H9 (cell line): ENCODE results near the gene ELANE. TPM values are rescaled to one million over a fixed set of nuclear protein-coding genes. Genes with fewer than 3 reads are reported as not detected.
A peak's percentile ranks its signal among the peaks of the same experiment; 100 is the strongest.

Source experiments
- DNase-seq: peaks from one replicate; pipeline ENCODE4 v3.0.0-alpha.2; 2017
- H2AFZ ChIP-seq: one replicate; pipeline ENCODE4 v1.6.1; 2013; ENCODE audit warnings: mild to moderate bottlenecking, low read length, control low read depth, moderate library complexity
- H2AK5ac ChIP-seq: 2 replicates; pipeline ENCODE4 v1.6.1; 2013; ENCODE audit warnings: low read length, control low read depth, mixed read lengths; ENCODE audit not compliant: insufficient read length
- H2BK120ac ChIP-seq: one replicate; pipeline ENCODE4 v1.6.1; 2013; ENCODE audit warnings: low read depth, mild to moderate bottlenecking, low read length, control low read depth, inconsistent platforms; ENCODE audit not compliant: poor library complexity, severe bottlenecking
- H2BK12ac ChIP-seq: 2 replicates; pipeline ENCODE4 v1.6.1; 2013; ENCODE audit warnings: low read length, control low read depth, mixed read lengths, low read depth; ENCODE audit not compliant: insufficient read length
- H2BK15ac ChIP-seq: 2 replicates; pipeline ENCODE4 v1.6.1; 2013; ENCODE audit warnings: low read depth, low read length, control low read depth
- H2BK20ac ChIP-seq: one replicate; pipeline ENCODE4 v1.6.1; 2013; ENCODE audit warnings: low read depth, mild to moderate bottlenecking, low read length, control low read depth, inconsistent platforms; ENCODE audit not compliant: poor library complexity, severe bottlenecking
- H2BK5ac ChIP-seq: 2 replicates; pipeline ENCODE4 v1.6.1; 2013; ENCODE audit warnings: low read length, control low read depth, mixed read lengths; ENCODE audit not compliant: insufficient read length
- H3K14ac ChIP-seq: 2 replicates; pipeline ENCODE4 v1.6.1; 2013; ENCODE audit warnings: low read length, control low read depth; ENCODE audit not compliant: insufficient read depth
- H3K18ac ChIP-seq: 2 replicates; pipeline ENCODE4 v1.6.1; 2013; ENCODE audit warnings: low read depth, mild to moderate bottlenecking, mixed read lengths, low read length, control low read depth; ENCODE audit not compliant: insufficient read length
- H3K23ac ChIP-seq: 2 replicates; pipeline ENCODE4 v1.6.1; 2013; ENCODE audit warnings: low read length, control low read depth, mixed read lengths, low read depth; ENCODE audit not compliant: insufficient read length
- H3K23me2 ChIP-seq: 2 replicates; pipeline ENCODE4 v1.6.1; 2013; ENCODE audit warnings: low read depth, mild to moderate bottlenecking, mixed read lengths, low read length, control low read depth; ENCODE audit not compliant: insufficient read length, poor library complexity, severe bottlenecking
- H3K27ac ChIP-seq: 2 replicates; pipeline ENCODE4 v1.5.1; 2013; ENCODE audit warnings: low read length, control low read depth, mixed read lengths, low read depth; ENCODE audit not compliant: insufficient read length
- H3K27me3 ChIP-seq: 2 replicates; pipeline ENCODE4 v1.6.1; 2013; ENCODE audit warnings: low read length, control low read depth, inconsistent platforms; ENCODE audit not compliant: insufficient read depth
- H3K4ac ChIP-seq: 2 replicates; pipeline ENCODE4 v1.6.1; 2013; ENCODE audit warnings: low read depth, mild to moderate bottlenecking, control low read depth, inconsistent platforms, low read length, moderate library complexity
- H3K4me1 ChIP-seq: 2 replicates; pipeline ENCODE4 v1.6.1; 2013; ENCODE audit warnings: low read length, control low read depth, inconsistent platforms; ENCODE audit not compliant: insufficient read depth
- H3K4me2 ChIP-seq: 2 replicates; pipeline ENCODE4 v1.6.1; 2013; ENCODE audit warnings: low read length, control low read depth, mixed read lengths; ENCODE audit not compliant: insufficient read length, insufficient read depth
- H3K56ac ChIP-seq: 2 replicates; pipeline ENCODE4 v1.6.1; 2013; ENCODE audit warnings: low read depth, mild to moderate bottlenecking, mixed read lengths, low read length, control low read depth; ENCODE audit not compliant: insufficient read length
- H3K79me1 ChIP-seq: 2 replicates; pipeline ENCODE4 v1.6.1; 2013; ENCODE audit warnings: low read depth, mild to moderate bottlenecking, moderate library complexity, low read length, control low read depth, inconsistent platforms; ENCODE audit not compliant: insufficient read depth, poor library complexity, severe bottlenecking
- H3K79me2 ChIP-seq: 2 replicates; pipeline ENCODE4 v1.6.1; 2013; ENCODE audit warnings: low read length, control low read depth, inconsistent platforms; ENCODE audit not compliant: insufficient read depth
- H3K9ac ChIP-seq: 2 replicates; pipeline ENCODE4 v1.6.1; 2013; ENCODE audit warnings: low read length, control low read depth, mixed read lengths; ENCODE audit not compliant: insufficient read length; ENCODE audit errors: extremely low read depth
- H3K9me3 ChIP-seq: one replicate; pipeline ENCODE4 v1.6.1; 2013; ENCODE audit warnings: low read depth, low read length, inconsistent platforms; ENCODE audit not compliant: control insufficient read depth
- H3T11ph ChIP-seq: one replicate; pipeline ENCODE4 v1.6.1; 2013; ENCODE audit warnings: mild to moderate bottlenecking, low read length, control low read depth, inconsistent platforms
- H4K20me1 ChIP-seq: one replicate; pipeline ENCODE4 v1.6.1; 2013; ENCODE audit not compliant: control insufficient read depth, insufficient read length, insufficient read depth
- H4K5ac ChIP-seq: 2 replicates; pipeline ENCODE4 v1.6.1; 2013; ENCODE audit warnings: low read depth, mild to moderate bottlenecking, mixed read lengths, low read length, control low read depth; ENCODE audit not compliant: insufficient read length
- H4K8ac ChIP-seq: replicated peaks from 2 replicates; pipeline ENCODE4 v1.6.1; 2013; ENCODE audit warnings: low read length, control low read depth, mixed read lengths, low read depth; ENCODE audit not compliant: insufficient read length
- H4K91ac ChIP-seq: 2 replicates; pipeline ENCODE4 v1.6.1; 2013; ENCODE audit warnings: low read depth, mild to moderate bottlenecking, moderate library complexity, mixed read lengths, low read length, control low read depth; ENCODE audit not compliant: insufficient read length
- H3K27ac Mint-ChIP-seq, 3 experiments: 2 replicates in 2 of 3; 3 replicates in 1 of 3; pipeline ENCODE4 v1.8.0; 2020 to 2021; ENCODE audit warnings: mixed read lengths in 3 of 3, mild to moderate bottlenecking in 1 of 3, moderate library complexity in 1 of 3
- H3K27me3 Mint-ChIP-seq: 2 replicates; pipeline ENCODE4 v1.8.0; 2021; ENCODE audit warnings: low read depth, mild to moderate bottlenecking, moderate library complexity, mixed read lengths
- H3K36me3 Mint-ChIP-seq, 3 experiments: 2 replicates in 2 of 3; 3 replicates in 1 of 3; pipeline ENCODE4 v1.8.0; 2020 to 2021; ENCODE audit warnings: low read depth in 3 of 3, mixed read lengths in 3 of 3; ENCODE audit not compliant: insufficient read depth in 1 of 3
- H3K4me1 Mint-ChIP-seq, 2 experiments: 2 replicates each; pipeline ENCODE4 v1.8.0; 2020; ENCODE audit warnings: mixed read lengths in 2 of 2
- H3K4me3 Mint-ChIP-seq, 2 experiments: 2 replicates in 1 of 2; 3 replicates in 1 of 2; pipeline ENCODE4 v1.8.0; 2020 to 2021; ENCODE audit warnings: mild to moderate bottlenecking in 2 of 2, mixed read lengths in 2 of 2, moderate library complexity in 1 of 2
- H3K9me3 Mint-ChIP-seq, 2 experiments: 2 replicates in 1 of 2; 3 replicates in 1 of 2; pipeline ENCODE4 v1.8.0; 2020; ENCODE audit warnings: mild to moderate bottlenecking in 2 of 2, mixed read lengths in 2 of 2, moderate library complexity in 1 of 2
- CTCF ChIP-seq: fragments of 200-600 bp; sonication (generic); conservative IDR thresholded peaks from 3 replicates; pipeline ENCODE4 v1.8.0; 2021; ENCODE audit warnings: antibody characterized with exemption, mild to moderate bottlenecking
- WGBS: extraction: QIAGEN DNeasy Blood & Tissue Kit; methylation state at CpG from one replicate; pipeline ENCODE4 v1.1.7; 2013; ENCODE audit warnings: missing lambda C conversion rate, low lambda C conversion rate, mixed read lengths; ENCODE audit not compliant: insufficient read length; ENCODE audit errors: extremely low coverage; 5-methylcytosine and 5-hydroxymethylcytosine counted together
- total RNA-seq: library from RNA; stranded (reverse); gene quantifications from 2 replicates; pipeline ENCODE4 v1.2.1, GENCODE V29; 2021

Gene ELANE
- total RNA-seq, 1 experiment from 2014 or later: not detected

GRCh38 chr19:862581-863314, 10.6 kb downstream of the ELANE start:
- Histone ChIP-seq H3K23me2 (peaks cover 3% of the 10 kb centered on the region), H3K9ac (no peak overlapping the region), H3K4ac (no peak overlapping the region), H4K91ac (no peak overlapping the region), H3K18ac (no peak overlapping the region), H4K20me1 (no peaks in the 10 kb centered on the region), H3K27me3 (peaks cover 3% of the 10 kb centered on the region; the same call in 1 of the 2 replicates), H2BK12ac (no peak overlapping the region), H2BK5ac (no peak overlapping the region), H2BK120ac (no peak overlapping the region), H3K4me1 (no peaks in the 10 kb centered on the region), H2AFZ (no peak overlapping the region), H3K4me2 (peak overlapping the region; percentile 16), H3K27ac (no peak overlapping the region), H2BK15ac (no peak overlapping the region), H3K14ac (no peak overlapping the region), H3K23ac (no peak overlapping the region), H3T11ph (no peak overlapping the region), H4K5ac (no peak overlapping the region), H3K9me3 (no peaks in the 10 kb centered on the region), H4K8ac (no peak overlapping the region), H3K79me2 (no peaks in the 10 kb centered on the region), H2AK5ac (no peak overlapping the region), H3K56ac (no peak overlapping the region), H2BK20ac (no peak overlapping the region), H3K79me1 (no peaks in the 10 kb centered on the region)
- Mint-ChIP-seq H3K27ac (peak overlapping the region in 2 of 3 experiments; percentile 90 to 93; a peak in 5 of 7 replicates), H3K4me3 (peak overlapping the region; percentile 30 to 83), H3K4me1 (peaks cover 8 to 18% of the 10 kb centered on the region in 2 experiments), H3K36me3 (peaks cover 4 to 12% (median 9%) of the 10 kb centered on the region in 3 experiments), H3K9me3 (peaks cover 0 to 2% of the 10 kb centered on the region in 2 experiments; a peak in 1 of 5 replicates), H3K27me3 (peaks cover 38% of the 10 kb centered on the region)
- no peak for TF ChIP-seq CTCF
- DNase-seq: peak; percentile 92
- WGBS: no CpG with 5 or more reads among the region's 48 CpGs
